ENCODE data around the gene PANX2. TPM values are rescaled to one million over a fixed set of nuclear protein-coding genes. Genes with fewer than 3 reads are reported as not detected.
A peak's percentile ranks its signal among the peaks of the same experiment; 100 is the strongest.

Gene PANX2
- total and polyA plus RNA-seq, 2 experiments from 2014 or later, result 0.44 to 2.1 TPM

DNA sequence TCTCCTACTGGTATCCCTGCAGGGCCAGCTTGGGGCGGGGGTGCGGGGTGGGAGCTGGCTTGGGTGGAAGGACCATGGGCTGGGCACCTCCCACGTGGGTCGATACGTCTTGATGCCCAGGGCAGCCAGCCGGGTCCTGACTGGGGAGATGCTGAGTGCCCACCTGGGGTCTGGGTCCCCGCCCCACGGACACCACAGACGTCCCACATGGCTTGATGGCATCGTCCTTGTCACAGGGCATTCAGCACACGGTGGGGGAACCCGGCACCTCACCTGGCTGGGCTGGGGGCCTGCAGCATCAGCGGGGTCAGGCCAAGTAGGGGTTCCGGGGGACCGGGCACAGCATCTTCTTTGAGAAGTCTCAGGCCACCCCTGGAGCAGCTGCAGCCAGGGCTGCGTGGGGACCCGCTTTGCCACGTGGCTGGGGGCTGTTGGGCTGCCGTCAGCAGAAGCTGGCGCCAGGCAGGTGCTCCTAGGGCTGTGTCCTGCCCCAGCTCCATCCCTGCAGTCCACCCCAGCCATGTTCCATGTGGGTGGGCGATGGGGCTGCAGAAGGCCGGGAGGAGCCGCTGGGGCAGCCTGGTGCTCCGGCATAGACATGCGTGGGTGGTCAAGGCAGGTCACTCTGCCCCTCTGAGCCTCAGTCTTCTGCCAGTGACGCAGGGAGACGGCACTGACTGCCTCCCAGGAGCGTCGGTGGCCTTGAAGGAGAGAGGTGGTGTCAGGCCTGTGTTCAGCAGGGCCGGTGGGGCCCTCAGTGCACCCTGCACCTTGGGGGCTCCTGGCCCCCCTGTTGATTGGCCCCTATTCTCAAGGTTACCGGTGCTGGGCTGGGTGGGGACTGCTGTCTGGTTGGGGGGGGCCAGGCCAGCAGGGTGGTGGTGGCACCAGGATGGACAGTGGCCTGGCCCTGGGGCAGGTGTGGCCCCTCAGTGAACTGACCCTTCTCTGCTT lies 38.7 kb downstream of the PANX2 start:
- no peak for DNase-seq (ENCODE audit: low spot score)
- Histone ChIP-seq H3K9me3 (ENCODE audit: low read depth) (no peaks in the 10 kb centered on the region), H3K36me3 (replicated peaks; ENCODE audit: insufficient read depth, low read depth) (no peaks in the 10 kb centered on the region), H3K4me2 (no peak overlapping the region), H3K4me3 (no peak overlapping the region), H4K20me1 (ENCODE audit: insufficient read depth, poor library complexity, severe bottlenecking) (peaks cover 20% of the 10 kb centered on the region), H3K9me2 (replicated peaks; ENCODE audit: insufficient read depth) (no peaks in the 10 kb centered on the region), H3K4me1 (ENCODE audit: insufficient read depth) (no peaks in the 10 kb centered on the region), H3K27ac (no peak overlapping the region), H3K27me3 (no peaks in the 10 kb centered on the region), H2AFZ (no peak overlapping the region), H3K79me2 (peaks cover 62% of the 10 kb centered on the region)
- WGBS (ENCODE audit: low lambda C conversion rate, missing lambda C conversion rate), result 89% methylated on average over 24 of the region's 31 CpGs
- TF ChIP-seq EZH2 (IDR thresholded peaks at IDR 0.05; ENCODE audit: borderline replicate concordance) (no peak), EZH2phosphoT487 (IDR thresholded peaks at IDR 0.05; ENCODE audit: low read depth, severe bottlenecking, unreplicated experiment) (no peak)
- TF ChIP-seq, protein P1, sequence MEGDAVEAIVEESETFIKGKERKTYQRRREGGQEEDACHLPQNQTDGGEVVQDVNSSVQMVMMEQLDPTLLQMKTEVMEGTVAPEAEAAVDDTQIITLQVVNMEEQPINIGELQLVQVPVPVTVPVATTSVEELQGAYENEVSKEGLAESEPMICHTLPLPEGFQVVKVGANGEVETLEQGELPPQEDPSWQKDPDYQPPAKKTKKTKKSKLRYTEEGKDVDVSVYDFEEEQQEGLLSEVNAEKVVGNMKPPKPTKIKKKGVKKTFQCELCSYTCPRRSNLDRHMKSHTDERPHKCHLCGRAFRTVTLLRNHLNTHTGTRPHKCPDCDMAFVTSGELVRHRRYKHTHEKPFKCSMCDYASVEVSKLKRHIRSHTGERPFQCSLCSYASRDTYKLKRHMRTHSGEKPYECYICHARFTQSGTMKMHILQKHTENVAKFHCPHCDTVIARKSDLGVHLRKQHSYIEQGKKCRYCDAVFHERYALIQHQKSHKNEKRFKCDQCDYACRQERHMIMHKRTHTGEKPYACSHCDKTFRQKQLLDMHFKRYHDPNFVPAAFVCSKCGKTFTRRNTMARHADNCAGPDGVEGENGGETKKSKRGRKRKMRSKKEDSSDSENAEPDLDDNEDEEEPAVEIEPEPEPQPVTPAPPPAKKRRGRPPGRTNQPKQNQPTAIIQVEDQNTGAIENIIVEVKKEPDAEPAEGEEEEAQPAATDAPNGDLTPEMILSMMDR (IDR thresholded peaks at IDR 0.05; ENCODE audit: poor library complexity), result no peak

DNA sequence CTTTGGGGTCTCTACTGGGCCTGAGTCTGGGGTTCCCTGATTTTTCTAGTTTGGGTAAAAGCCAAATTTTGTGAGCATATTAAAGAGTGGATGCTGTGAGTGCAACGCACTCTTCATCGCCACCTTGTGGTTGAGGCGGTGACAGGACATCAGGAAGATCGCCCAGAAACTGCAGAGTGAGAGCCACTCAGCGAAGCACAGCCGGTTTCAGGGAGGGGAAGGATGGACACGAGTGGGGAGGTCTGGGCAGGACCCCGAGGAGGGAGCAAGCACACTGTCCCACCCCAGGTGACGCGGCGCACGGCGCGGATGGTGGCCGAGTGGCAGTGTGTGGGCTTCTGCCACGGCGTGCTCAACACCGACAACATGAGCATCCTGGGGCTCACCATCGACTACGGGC lies 39.4 kb downstream of the PANX2 start:
- no peak overlapping the region for H3K4me3 ChIP-seq
- H3K9me2 ChIP-seq (replicated peaks; ENCODE audit: insufficient read depth), result no peaks in the 10 kb centered on the region
- peaks cover 23% of the 10 kb centered on the region for H4K20me1 ChIP-seq (ENCODE audit: insufficient read depth, poor library complexity, severe bottlenecking)
- H3K4me2 ChIP-seq, result no peak overlapping the region
- H3K36me3 ChIP-seq (replicated peaks; ENCODE audit: insufficient read depth, low read depth), result no peaks in the 10 kb centered on the region
- 78% methylated on average over 20 of the region's 20 CpGs for WGBS (ENCODE audit: low lambda C conversion rate, missing lambda C conversion rate)
- H3K27me3 ChIP-seq, result no peaks in the 10 kb centered on the region
- peaks cover 58% of the 10 kb centered on the region for H3K79me2 ChIP-seq
- no peak for TF ChIP-seq EZH2phosphoT487 (IDR thresholded peaks at IDR 0.05; ENCODE audit: low read depth, severe bottlenecking, unreplicated experiment)
- TF ChIP-seq, protein P1 (IDR thresholded peaks at IDR 0.05; ENCODE audit: poor library complexity), result peak; percentile 78
- DNase-seq (ENCODE audit: low spot score), result peak; percentile 74
- no peak overlapping the region for H3K27ac ChIP-seq
- H3K4me1 ChIP-seq (ENCODE audit: insufficient read depth), result no peaks in the 10 kb centered on the region
- no peak overlapping the region for H2AFZ ChIP-seq
- H3K9me3 ChIP-seq (ENCODE audit: low read depth), result no peaks in the 10 kb centered on the region

DNA sequence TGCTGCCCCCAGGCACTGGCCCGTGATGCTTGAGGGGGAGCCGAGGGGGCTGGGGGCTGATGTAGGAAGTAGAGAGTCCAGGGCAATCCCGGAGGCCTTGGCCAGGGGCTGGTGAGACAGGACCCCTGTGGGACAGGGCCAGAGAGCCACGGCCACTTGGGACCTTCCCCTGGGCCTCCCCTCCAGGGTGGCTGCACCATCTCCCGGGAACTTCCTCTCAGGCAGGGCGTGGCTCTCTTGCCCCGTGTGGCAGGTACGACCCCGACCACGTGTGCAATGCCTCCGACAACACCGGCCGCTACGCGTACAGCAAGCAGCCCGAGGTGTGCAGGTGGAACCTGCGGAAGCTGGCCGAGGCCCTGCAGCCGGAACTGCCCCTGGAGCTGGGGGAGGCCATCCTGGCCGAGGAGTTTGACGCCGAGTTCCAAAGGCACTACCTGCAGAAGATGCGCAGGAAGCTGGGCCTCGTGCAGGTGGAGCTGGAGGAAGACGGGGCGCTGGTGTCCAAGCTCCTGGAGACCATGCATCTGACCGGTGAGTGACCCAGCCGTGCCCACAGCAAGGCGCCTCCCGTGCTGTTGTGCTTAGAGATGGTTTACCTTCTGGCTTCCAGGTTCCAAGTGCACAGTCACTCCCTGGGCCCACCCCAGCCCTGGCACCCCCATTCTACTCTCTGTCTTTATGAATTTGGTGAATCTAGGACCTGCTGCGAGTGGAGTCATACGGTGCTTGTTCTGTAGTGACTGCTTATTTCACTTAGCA lies 40.0 kb downstream of the PANX2 start:
- Histone ChIP-seq H3K4me1 (ENCODE audit: insufficient read depth) (no peaks in the 10 kb centered on the region), H3K9me3 (ENCODE audit: low read depth) (no peaks in the 10 kb centered on the region), H3K9me2 (replicated peaks; ENCODE audit: insufficient read depth) (no peaks in the 10 kb centered on the region), H3K4me2 (no peak overlapping the region), H3K36me3 (replicated peaks; ENCODE audit: insufficient read depth, low read depth) (no peaks in the 10 kb centered on the region), H2AFZ (no peak overlapping the region), H3K79me2 (peaks cover 54% of the 10 kb centered on the region), H3K27me3 (no peaks in the 10 kb centered on the region), H3K4me3 (no peak overlapping the region), H4K20me1 (ENCODE audit: insufficient read depth, poor library complexity, severe bottlenecking) (peaks cover 28% of the 10 kb centered on the region), H3K27ac (no peak overlapping the region)
- DNase-seq (ENCODE audit: low spot score), result no peak
- TF ChIP-seq EZH2 (IDR thresholded peaks at IDR 0.05; ENCODE audit: borderline replicate concordance) (no peak), EZH2phosphoT487 (IDR thresholded peaks at IDR 0.05; ENCODE audit: low read depth, severe bottlenecking, unreplicated experiment) (no peak)
- TF ChIP-seq, protein P1 (IDR thresholded peaks at IDR 0.05; ENCODE audit: poor library complexity), result no peak
- 97% methylated on average over 30 of the region's 32 CpGs for WGBS (ENCODE audit: low lambda C conversion rate, missing lambda C conversion rate)
